ENCODE results near the gene PARVG. TPM values are rescaled to one million over a fixed set of nuclear protein-coding genes. Genes with fewer than 3 reads are reported as not detected.

PARVG gene
- total and polyA plus RNA-seq, 2 of the 8 experiments (the other 6 are each of a cell fraction or from before 2014, with no cell fraction given): 0.37 to 1.5 TPM

GRCh38 chr22:44225091-44225689, 44.5 kb downstream of the PARVG start:
- POLR2A ChIA-PET (ENCODE audit: partially characterized antibody): no interaction called here
- WGBS, 2 experiments (ENCODE audit: extremely low coverage in 1 of 2, insufficient coverage in 1 of 2, insufficient read length in 1 of 2, insufficient replicate concordance in 2 of 2, low coverage in 1 of 2, low lambda C conversion rate in 2 of 2, missing lambda C conversion rate in 1 of 2): 95% methylated on average over 10 of the region's 11 CpGs; no CpG with 5 or more reads in 1 of the 2 experiments
- DNase-seq (ENCODE audit: low read depth in 1 of 2, low spot score in 2 of 2): peak in 1 of 2 experiments; percentile 31

More at GRCh38 chr22:44225091-44225689, 44.5 kb downstream of the PARVG start:
- Histone ChIP-seq H2BK12ac (ENCODE audit: low read depth, low read length) (no peak overlapping the region), H4K91ac (replicated peaks; ENCODE audit: insufficient read length, low read length) (no peak overlapping the region), H3K9me3 (ENCODE audit: insufficient read depth in 2 of 2, low read depth in 1 of 2, low read length in 1 of 2) (peaks cover 5 to 9% of the 10 kb centered on the region in 2 experiments; a peak in 1 of 4 replicates), H2BK20ac (ENCODE audit: low read length) (no peak overlapping the region), H3K36me3 (ENCODE audit: control insufficient read depth in 2 of 4, insufficient read depth in 4 of 4, low read length in 3 of 4) (no peaks in the 10 kb centered on the region), H3K27ac (ENCODE audit: low read depth, low read length) (no peak overlapping the region), H3K14ac (ENCODE audit: insufficient read length) (no peak overlapping the region), H3K23ac (ENCODE audit: insufficient read length) (no peak overlapping the region), H3K4me2 (ENCODE audit: insufficient read depth in 1 of 2, low read depth in 2 of 2, low read length in 2 of 2) (no peak overlapping the region), H3K56ac (replicated peaks; ENCODE audit: insufficient read length, low read depth, low read length) (no peak overlapping the region), H3K4me3 (ENCODE audit: extremely low read depth in 1 of 4, insufficient read depth in 2 of 4, low read depth in 3 of 4, low read length in 4 of 4) (no peak overlapping the region), H3K79me2 (ENCODE audit: control insufficient read depth in 1 of 2, insufficient read depth in 2 of 2, low read length in 2 of 2) (no peaks in the 10 kb centered on the region), H2BK15ac (ENCODE audit: low read length) (no peak overlapping the region), H4K20me1 (replicated peaks in 1 of 2; ENCODE audit: control insufficient read depth in 1 of 2, insufficient read depth in 2 of 2, low read length in 2 of 2) (no peaks in the 10 kb centered on the region), H2BK5ac (ENCODE audit: low read depth, low read length) (no peak overlapping the region), H2BK120ac (replicated peaks; ENCODE audit: low read depth, low read length) (no peak overlapping the region), H2AFZ (ENCODE audit: low read length) (no peak overlapping the region), H3K18ac (ENCODE audit: extremely low read depth, low read length) (no peak overlapping the region), H3K27me3 (replicated peaks in 1 of 4; ENCODE audit: control insufficient read depth in 3 of 4, extremely low read depth in 1 of 4, insufficient read depth in 3 of 4, low read length in 3 of 4) (no peaks in the 10 kb centered on the region), H3K23me2 (ENCODE audit: low read depth, low read length) (no peaks in the 10 kb centered on the region), H3K79me1 (ENCODE audit: low read depth, low read length) (no peaks in the 10 kb centered on the region), H3K4ac (replicated peaks; ENCODE audit: insufficient read length, low read depth, low read length) (no peak overlapping the region), H4K8ac (ENCODE audit: extremely low read depth, insufficient read depth, low read length) (no peak overlapping the region), H4K5ac (ENCODE audit: insufficient read length, low read depth, low read length) (no peak overlapping the region), H3K9ac (replicated peaks in 1 of 4; ENCODE audit: extremely low read depth in 1 of 4, low read depth in 3 of 4, low read length in 3 of 4) (no peak overlapping the region), H2AK5ac (ENCODE audit: low read depth, low read length) (no peak overlapping the region), H3K4me1 (replicated peaks in 1 of 4; ENCODE audit: control insufficient read depth in 3 of 4, insufficient read depth in 4 of 4, low read length in 3 of 4) (no peaks in the 10 kb centered on the region)
- TF ChIP-seq EP300 (IDR thresholded peaks at IDR 0.05; ENCODE audit: borderline replicate concordance in 1 of 2, low read depth in 2 of 2, low read length in 2 of 2) (no peak), RBBP5 (IDR thresholded peaks at IDR 0.05; ENCODE audit: borderline replicate concordance, low read depth, low read length) (no peak), SIX5 (IDR thresholded peaks at IDR 0.05; ENCODE audit: low read depth, low read length) (no peak), ASH2L (IDR thresholded peaks at IDR 0.05; ENCODE audit: low read length) (no peak), HDAC6 (IDR thresholded peaks at IDR 0.05; ENCODE audit: low read depth, low read length) (no peak), BACH1 (IDR thresholded peaks at IDR 0.05; ENCODE audit: low read length) (no peak), MAFK (IDR thresholded peaks at IDR 0.05; ENCODE audit: low read depth, low read length) (no peak), NANOG (IDR thresholded peaks at IDR 0.05; ENCODE audit: insufficient read depth, low read depth, low read length, poor library complexity, severe bottlenecking) (no peak), EZH2 (IDR thresholded peaks at IDR 0.05; ENCODE audit: low read depth, low read length, severe bottlenecking) (no peak), TAF1 (IDR thresholded peaks at IDR 0.05; ENCODE audit: low read depth, low read length) (no peak)
- CTCF ChIA-PET (ENCODE audit: partially characterized antibody): interaction anchor here (0.6 kb wide), 1 partner anchor 425 kb away, joined by 3 read pairs; no protein-coding TSS in a partner anchor
- FAIRE-seq: no peak
